GM23248 (cell line): ENCODE results near the gene RRAS. TPM values are rescaled to one million over a fixed set of nuclear protein-coding genes. Genes with fewer than 3 reads are reported as not detected.

ENCODE experiments used
- DNase-seq: peaks from one replicate; pipeline ENCODE4 v3.0.0-alpha.2; 2015
- H2AFZ ChIP-seq: fragments of 200-600 bp; sonication (generic); 2 replicates; pipeline ENCODE4 v1.6.1; 2016; ENCODE audit warnings: antibody characterized with exemption
- H3F3A ChIP-seq: fragments of 200-600 bp; sonication (generic); 2 replicates; pipeline ENCODE4 v1.6.1; 2016; ENCODE audit warnings: mild to moderate bottlenecking, antibody characterized with exemption, mixed run types; ENCODE audit not compliant: insufficient read depth
- H3K27ac ChIP-seq: fragments of 200-600 bp; sonication (generic); 2 replicates; pipeline ENCODE4 v1.5.1; 2016; ENCODE audit warnings: mild to moderate bottlenecking
- H3K27me3 ChIP-seq: fragments of 200-600 bp; sonication (generic); replicated peaks from 2 replicates; pipeline ENCODE4 v1.6.1; 2016; ENCODE audit warnings: mild to moderate bottlenecking; ENCODE audit not compliant: insufficient read depth
- H3K36me3 ChIP-seq: fragments of 200-600 bp; sonication (generic); 2 replicates; pipeline ENCODE4 v1.6.1; 2016; ENCODE audit warnings: low read depth, mild to moderate bottlenecking
- H3K4me1 ChIP-seq: fragments of 200-600 bp; sonication (generic); 2 replicates; pipeline ENCODE4 v1.6.1; 2016; ENCODE audit warnings: mild to moderate bottlenecking; ENCODE audit not compliant: insufficient read depth
- H3K4me2 ChIP-seq: fragments of 200-600 bp; sonication (generic); one replicate; pipeline ENCODE4 v1.6.1; 2016; ENCODE audit warnings: mild to moderate bottlenecking; ENCODE audit not compliant: unreplicated experiment
- H3K4me3 ChIP-seq: fragments of 200-600 bp; sonication (generic); 2 replicates; pipeline ENCODE4 v1.5.1; 2016; ENCODE audit warnings: mild to moderate bottlenecking
- H3K79me2 ChIP-seq: fragments of 200-600 bp; sonication (generic); 2 replicates; pipeline ENCODE4 v1.6.1; 2016; ENCODE audit warnings: mild to moderate bottlenecking; ENCODE audit not compliant: insufficient read depth
- H3K9ac ChIP-seq: fragments of 200-600 bp; sonication (generic); 2 replicates; pipeline ENCODE4 v1.6.1; 2016; ENCODE audit warnings: mild to moderate bottlenecking
- H3K9me2 ChIP-seq: fragments of 200-600 bp; sonication (generic); 2 replicates; pipeline ENCODE4 v1.6.1; 2016; ENCODE audit warnings: mixed run types, mild to moderate bottlenecking, moderate library complexity; ENCODE audit not compliant: insufficient read depth
- H3K9me3 ChIP-seq: fragments of 200-600 bp; sonication (generic); one replicate; pipeline ENCODE4 v1.6.1; 2017; ENCODE audit warnings: low read depth
- H4K20me1 ChIP-seq: fragments of 200-600 bp; sonication (generic); 2 replicates; pipeline ENCODE4 v1.6.0; 2016; ENCODE audit not compliant: insufficient read depth
- EZH2 ChIP-seq: fragments of 200-600 bp; sonication (generic); IDR thresholded peaks from 2 replicates; pipeline ENCODE4 v1.6.1; 2018; ENCODE audit warnings: antibody characterized with exemption, mild to moderate bottlenecking; ENCODE audit not compliant: insufficient read depth, poor library complexity, severe bottlenecking
- EZH2phosphoT487 ChIP-seq: fragments of 200-600 bp; sonication (generic); IDR thresholded peaks from 2 replicates; pipeline ENCODE4 v1.6.1; 2018; ENCODE audit warnings: antibody characterized with exemption, moderate library complexity, mild to moderate bottlenecking, low read depth; ENCODE audit not compliant: insufficient read depth
- WGBS, 2 experiments: methylation state at CpG; one replicate each; pipeline ENCODE4 v1.1.6; 2015 to 2017; ENCODE audit warnings: low lambda C conversion rate in 2 of 2, low coverage in 1 of 2; ENCODE audit errors: missing lambda C conversion rate in 2 of 2; 5-methylcytosine and 5-hydroxymethylcytosine counted together
- in situ Hi-C: fragments of 300-500 bp; cut with MboI; formaldehyde crosslinking; loops from 2 replicates; pipeline ENCODE4 v1.15.0; 2020
- polyA plus RNA-seq: library from polyadenylated mRNA; unstranded; fragments of >200 nt; fragmentation: Nextera tagmentation; extraction: Ambion mirVana; gene quantifications from 2 replicates; pipeline ENCODE4 v1.2.1, GENCODE V29; 2016
- total RNA-seq: library from RNA; depleted of rRNA; stranded (reverse); fragments of >200 nt; shearing (Covaris generic); gene quantifications from 2 replicates; pipeline ENCODE4 v1.2.3, GENCODE V29; 2014

RRAS gene
- total and polyA plus RNA-seq, 2 experiments from 2014 or later = 116 to 337 TPM

DNA sequence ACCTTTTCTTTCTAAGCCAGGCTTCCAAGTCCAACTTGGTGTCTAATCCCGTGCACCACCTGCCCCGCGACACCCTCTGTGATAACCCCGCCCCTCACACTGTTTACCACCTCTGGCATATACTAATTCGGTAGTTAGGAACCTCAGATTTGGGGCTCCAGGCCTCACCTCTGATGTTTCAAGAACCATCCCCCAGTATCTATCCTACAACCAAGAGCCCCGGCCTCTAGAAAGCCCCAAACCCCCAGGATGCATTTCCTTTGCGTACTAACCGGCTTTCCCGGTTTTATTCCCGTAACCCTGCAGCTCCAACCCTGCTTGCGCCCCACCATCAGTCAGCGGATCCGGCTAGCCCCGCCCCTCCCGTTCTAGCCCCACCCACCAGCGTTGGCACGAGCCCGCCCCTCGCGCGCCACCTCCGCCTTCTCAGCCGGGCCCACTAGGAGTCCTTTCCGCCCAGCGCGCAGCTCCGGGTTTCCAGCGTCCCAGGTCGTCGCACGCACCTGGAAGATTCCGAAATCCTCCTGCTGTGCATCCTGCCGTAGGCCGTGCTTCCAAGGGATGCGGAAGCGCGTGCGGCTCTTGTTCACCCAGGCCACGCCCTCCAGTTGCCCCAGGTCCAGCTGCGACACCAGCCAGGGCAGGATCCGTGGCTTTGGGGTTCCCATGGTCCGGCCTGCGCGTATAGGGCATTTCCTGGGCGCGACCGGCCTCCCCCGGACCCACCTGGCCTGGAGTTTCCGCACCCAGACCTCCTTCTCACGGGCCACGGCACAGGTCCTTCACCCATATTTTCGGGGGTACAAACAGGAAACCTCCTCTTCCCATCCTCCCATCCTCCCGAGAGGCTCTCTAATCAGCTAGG, 24.5 kb upstream of the RRAS start:
- in situ Hi-C loops = no loop called here
- WGBS, 2 experiments = 1% methylated on average over 36 to 53 of the region's 53 CpGs

DNA sequence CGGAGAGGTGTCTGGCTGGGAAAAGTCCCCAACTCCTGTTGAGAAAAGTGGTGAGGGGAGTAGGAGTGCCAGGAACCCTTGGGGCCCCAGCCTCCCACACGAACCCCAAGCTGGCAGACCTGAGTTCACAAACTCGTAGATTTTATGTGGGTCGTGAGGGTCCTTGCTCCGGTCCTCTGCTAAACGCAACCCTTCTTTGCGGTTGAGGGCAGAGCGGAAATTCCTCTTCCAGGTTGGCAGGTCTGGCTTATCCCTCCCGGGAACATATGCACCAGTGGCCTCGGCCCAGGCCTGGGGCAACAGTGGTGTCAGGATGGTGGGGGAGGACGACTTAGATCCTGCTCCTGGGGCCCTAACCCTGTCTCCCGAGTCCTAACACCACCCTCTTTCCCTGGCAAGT, 23.3 kb upstream of the RRAS start:
- no peak overlapping the region for H3K27ac ChIP-seq
- H3F3A ChIP-seq = peaks cover 18% of the 10 kb centered on the region
- no peak overlapping the region for H3K4me2 ChIP-seq
- H3K4me3 ChIP-seq = no peak overlapping the region
- H3K79me2 ChIP-seq = peaks cover 31% of the 10 kb centered on the region
- H4K20me1 ChIP-seq = no peaks in the 10 kb centered on the region
- H3K4me1 ChIP-seq = peaks cover 10% of the 10 kb centered on the region; the same call in 1 of the 2 replicates
- no peaks in the 10 kb centered on the region for H3K9me2 ChIP-seq
- peak overlapping the region; percentile 89; the same call in 1 of the 2 replicates for H3K9ac ChIP-seq
- in situ Hi-C loops = no loop called here
- TF ChIP-seq EZH2 (no peak), EZH2phosphoT487 (no peak)
- H2AFZ ChIP-seq = no peak overlapping the region
- H3K9me3 ChIP-seq = no peaks in the 10 kb centered on the region
- peaks cover 5% of the 10 kb centered on the region; the same call in 1 of the 2 replicates for H3K36me3 ChIP-seq
- WGBS, 2 experiments = 75 to 79% methylated on average over 12 of the region's 12 CpGs
- no peak for DNase-seq
- no peaks in the 10 kb centered on the region for H3K27me3 ChIP-seq

More for the DNA sequence above, 24.5 kb upstream of the RRAS start:
- Histone ChIP-seq H3K9me3 (no peaks in the 10 kb centered on the region), H3K79me2 (peaks cover 31% of the 10 kb centered on the region), H3K4me1 (peaks cover 10% of the 10 kb centered on the region; the same call in 1 of the 2 replicates), H2AFZ (peak overlapping the region; percentile 59), H3K27me3 (no peaks in the 10 kb centered on the region), H3K4me3 (peak overlapping the region; percentile 88), H3F3A (peaks cover 13% of the 10 kb centered on the region; the same call in 1 of the 2 replicates), H3K4me2 (peak overlapping the region; percentile 92), H3K9ac (peak overlapping the region; percentile 89), H3K27ac (peak overlapping the region; percentile 63), H4K20me1 (no peaks in the 10 kb centered on the region), H3K9me2 (no peaks in the 10 kb centered on the region), H3K36me3 (peaks cover 5% of the 10 kb centered on the region; the same call in 1 of the 2 replicates)
- peak; percentile 91 for DNase-seq
- TF ChIP-seq EZH2phosphoT487 (no peak), EZH2 (no peak)

- Histone ChIP-seq H3K79me2 (peaks cover 30% of the 10 kb centered on the region), H3K27ac (no peak overlapping the region), H3K4me2 (no peak overlapping the region), H3K27me3 (no peaks in the 10 kb centered on the region), H3K4me1 (peaks cover 10% of the 10 kb centered on the region; the same call in 1 of the 2 replicates), H3K36me3 (peaks cover 5% of the 10 kb centered on the region; the same call in 1 of the 2 replicates), H3K9ac (no peak overlapping the region), H4K20me1 (no peaks in the 10 kb centered on the region), H2AFZ (no peak overlapping the region), H3K9me2 (no peaks in the 10 kb centered on the region), H3K9me3 (no peaks in the 10 kb centered on the region), H3F3A (peaks cover 18% of the 10 kb centered on the region), H3K4me3 (no peak overlapping the region)
- in situ Hi-C loops = no loop called here
- DNase-seq = no peak
- TF ChIP-seq EZH2 (no peak), EZH2phosphoT487 (no peak)
- WGBS, 2 experiments = 93 to 95% methylated on average over 16 of the region's 16 CpGs
Measured at GRCh38 chr19:49662011-49662410, 22.1 kb upstream of the RRAS start.

DNA sequence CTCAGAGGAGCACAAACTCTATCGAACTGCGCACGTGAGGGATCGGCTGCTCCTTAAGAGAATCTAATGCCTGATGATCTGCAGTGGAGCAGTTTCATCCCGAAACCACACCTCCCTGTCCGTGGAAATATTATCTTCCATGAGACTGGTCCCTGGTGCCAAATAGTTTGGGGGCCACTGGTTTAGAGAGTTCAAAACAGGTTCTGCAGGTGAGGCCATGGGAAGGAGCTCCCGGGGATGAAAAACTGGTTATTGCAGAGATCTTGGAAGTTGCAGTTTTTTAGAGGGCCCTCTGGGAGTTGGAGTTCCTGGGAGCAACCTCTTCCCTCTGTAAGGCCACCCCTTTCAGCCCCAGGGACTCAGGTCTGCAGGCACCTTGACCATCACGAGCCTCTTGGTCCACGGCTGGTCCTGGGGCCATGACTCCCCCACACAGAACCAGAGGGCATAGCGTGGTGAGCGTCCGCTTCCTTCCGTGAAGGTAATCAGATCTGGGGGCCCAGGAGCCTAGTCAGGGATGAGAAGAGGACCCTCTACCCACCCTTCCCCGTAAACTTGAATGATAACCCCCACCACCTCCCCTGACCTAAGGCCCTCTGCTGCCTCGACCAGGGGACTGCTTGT, 20.5 kb upstream of the RRAS start:
- no peak overlapping the region for H2AFZ ChIP-seq
- H3K9ac ChIP-seq = no peak overlapping the region
- H3F3A ChIP-seq = peaks cover 18% of the 10 kb centered on the region
- DNase-seq = no peak
- H3K27ac ChIP-seq = no peak overlapping the region
- no peak for TF ChIP-seq EZH2phosphoT487
- no peak for TF ChIP-seq EZH2
- no peaks in the 10 kb centered on the region for H3K9me2 ChIP-seq
- H3K9me3 ChIP-seq = no peaks in the 10 kb centered on the region
- in situ Hi-C loops = no loop called here
- peaks cover 18% of the 10 kb centered on the region for H3K79me2 ChIP-seq
- no peaks in the 10 kb centered on the region for H4K20me1 ChIP-seq
- H3K4me1 ChIP-seq = 0 out of 2 replicates have a peak, but pooled peaks cover 5% of the 10 kb centered on the region
- peaks cover 5% of the 10 kb centered on the region; the same call in 1 of the 2 replicates for H3K36me3 ChIP-seq
- no peaks in the 10 kb centered on the region for H3K27me3 ChIP-seq
- 90 to 92% methylated on average over 14 to 15 of the region's 15 CpGs for WGBS, 2 experiments
- no peak overlapping the region for H3K4me3 ChIP-seq
- H3K4me2 ChIP-seq = no peak overlapping the region
